GM23338 (cell line): ENCODE data around the gene CDK13. TPM values are rescaled to one million over a fixed set of nuclear protein-coding genes. Genes with fewer than 3 reads are reported as not detected.

ENCODE experiments used
- ATAC-seq: fragments of 200-7000 bp; cut with Tn5 transposase; 3 replicates; pipeline ENCODE4 v1.9.1; 2020
- DNase-seq: peaks from one replicate; pipeline ENCODE4 v3.0.0-alpha.2; 2015; ENCODE audit warnings: low spot score
- H2AFZ ChIP-seq: fragments of 200-600 bp; sonication (generic); 2 replicates; pipeline ENCODE4 v1.8.0; 2016; ENCODE audit warnings: antibody characterized with exemption, mild to moderate bottlenecking, moderate library complexity
- H3F3A ChIP-seq: fragments of 200-600 bp; sonication (generic); replicated peaks from 2 replicates; pipeline ENCODE4 v1.8.0; 2017; ENCODE audit warnings: antibody characterized with exemption, mixed run types, low read depth
- H3K27ac ChIP-seq: fragments of 200-600 bp; sonication (generic); 2 replicates; pipeline ENCODE4 v1.6.1; 2016; ENCODE audit warnings: low read depth
- H3K27me3 ChIP-seq: fragments of 200-600 bp; sonication (generic); 2 replicates; pipeline ENCODE4 v1.8.0; 2016; ENCODE audit warnings: mild to moderate bottlenecking, mixed run types, moderate library complexity; ENCODE audit not compliant: insufficient read depth
- H3K36me3 ChIP-seq: fragments of 200-600 bp; sonication (generic); 2 replicates; pipeline ENCODE4 v1.8.0; 2016; ENCODE audit warnings: mild to moderate bottlenecking; ENCODE audit not compliant: insufficient read depth
- H3K4me1 ChIP-seq: fragments of 200-600 bp; sonication (generic); 2 replicates; pipeline ENCODE4 v1.8.0; 2016; ENCODE audit warnings: mild to moderate bottlenecking, moderate library complexity; ENCODE audit not compliant: insufficient read depth
- H3K4me2 ChIP-seq: fragments of 200-600 bp; sonication (generic); 2 replicates; pipeline ENCODE4 v1.7.1; 2017; ENCODE audit warnings: mixed run types
- H3K4me3 ChIP-seq: fragments of 200-600 bp; sonication (generic); 2 replicates; pipeline ENCODE4 v1.6.1; 2016; ENCODE audit warnings: mixed run types
- H3K79me2 ChIP-seq: fragments of 200-600 bp; sonication (generic); replicated peaks from 2 replicates; pipeline ENCODE4 v1.8.0; 2017; ENCODE audit warnings: mild to moderate bottlenecking; ENCODE audit not compliant: insufficient read depth
- H3K9me2 ChIP-seq: fragments of 200-600 bp; sonication (generic); 2 replicates; pipeline ENCODE4 v1.8.0; 2017; ENCODE audit not compliant: insufficient read depth
- H4K20me1 ChIP-seq: fragments of 200-600 bp; sonication (generic); replicated peaks from 2 replicates; pipeline ENCODE4 v1.8.0; 2017; ENCODE audit warnings: mild to moderate bottlenecking; ENCODE audit not compliant: insufficient read depth
- H3K27ac Mint-ChIP-seq: 2 replicates; pipeline ENCODE4 v1.8.0; 2020; ENCODE audit warnings: inconsistent platforms, mild to moderate bottlenecking, moderate library complexity, mixed read lengths
- H3K27me3 Mint-ChIP-seq: 3 replicates; pipeline ENCODE4 v1.8.0; 2022; ENCODE audit warnings: low read depth, mild to moderate bottlenecking, moderate library complexity, mixed read lengths, inconsistent platforms; ENCODE audit not compliant: insufficient read depth, poor library complexity
- H3K36me3 Mint-ChIP-seq: 3 replicates; pipeline ENCODE4 v1.8.0; 2021; ENCODE audit warnings: low read depth, mild to moderate bottlenecking, inconsistent platforms, moderate library complexity, mixed read lengths
- H3K4me1 Mint-ChIP-seq: 3 replicates; pipeline ENCODE4 v1.8.0; 2020; ENCODE audit warnings: mild to moderate bottlenecking, inconsistent platforms, mixed read lengths
- H3K4me3 Mint-ChIP-seq: 3 replicates; pipeline ENCODE4 v1.8.0; 2021; ENCODE audit warnings: moderate library complexity, mild to moderate bottlenecking, inconsistent platforms, mixed read lengths
- H3K9me3 Mint-ChIP-seq: 3 replicates; pipeline ENCODE4 v1.8.0; 2020; ENCODE audit warnings: moderate library complexity, mild to moderate bottlenecking, inconsistent platforms, mixed read lengths
- CREB1 ChIP-seq: fragments of 250-450 bp; sonication (Bioruptor Pico); IDR thresholded peaks from 2 replicates; pipeline ENCODE4 v1.5.0; 2020; ENCODE audit warnings: low read depth, mild to moderate bottlenecking, moderate library complexity
- EZH2 ChIP-seq: fragments of 200-600 bp; sonication (generic); IDR thresholded peaks from one replicate; pipeline ENCODE4 v1.8.0; 2017; ENCODE audit warnings: antibody characterized with exemption, mild to moderate bottlenecking, low read depth; ENCODE audit not compliant: unreplicated experiment
- EZH2phosphoT487 ChIP-seq: fragments of 200-600 bp; sonication (generic); IDR thresholded peaks from one replicate; pipeline ENCODE4 v1.8.1; 2018; ENCODE audit warnings: antibody characterized with exemption; ENCODE audit not compliant: unreplicated experiment
- JUNB ChIP-seq: IDR thresholded peaks from one replicate; pipeline ENCODE4 v1.6.1; 2016; ENCODE audit warnings: antibody characterized with exemption; ENCODE audit not compliant: unreplicated experiment
- NANOG ChIP-seq: IDR thresholded peaks from 2 replicates; pipeline ENCODE4 v1.6.1; 2016; ENCODE audit warnings: antibody characterized with exemption, borderline replicate concordance
- POLR2AphosphoS5 ChIP-seq: IDR thresholded peaks from 2 replicates; pipeline ENCODE4 v1.6.1; 2016; ENCODE audit warnings: antibody characterized with exemption, low read depth
- REST ChIP-seq: IDR thresholded peaks from one replicate; pipeline ENCODE4 v1.6.1; 2018; ENCODE audit warnings: antibody characterized with exemption; ENCODE audit not compliant: unreplicated experiment
- STAT1 ChIP-seq: IDR thresholded peaks from one replicate; pipeline ENCODE4 v1.6.1; 2016; ENCODE audit warnings: antibody characterized with exemption; ENCODE audit not compliant: unreplicated experiment
- ZNF114 ChIP-seq: fragments of 250-450 bp; sonication (Bioruptor Pico); IDR thresholded peaks from 2 replicates; pipeline ENCODE4 v1.5.0; 2020; ENCODE audit warnings: mild to moderate bottlenecking, moderate library complexity
- polyA plus RNA-seq: library from polyadenylated mRNA; unstranded; fragments of >200 nt; fragmentation: Nextera tagmentation; extraction: Ambion mirVana; gene quantifications from 2 replicates; pipeline ENCODE4 v1.2.1, GENCODE V29; 2016
- total RNA-seq: library from RNA; depleted of rRNA; stranded (reverse); fragments of >200 nt; shearing (Covaris generic); gene quantifications from 2 replicates; pipeline ENCODE4 v1.2.3, GENCODE V29; 2014
- TF ChIP-seq, protein P1 (sequence below), 2 experiments: fragments of 200-600 bp in 1 of 2; sonication (generic) in 1 of 2; conservative IDR thresholded peaks; 2 replicates each; pipeline versions ENCODE4 v1.5.1 to v1.6.1; 2016 to 2017; ENCODE audit warnings: antibody characterized with exemption in 2 of 2, low read depth in 2 of 2, mild to moderate bottlenecking in 2 of 2, moderate library complexity in 1 of 2
- TF ChIP-seq, protein P2 (sequence below): fragments of 250-450 bp; sonication (Bioruptor Pico); IDR thresholded peaks from 2 replicates; pipeline ENCODE4 v1.5.0; 2020; ENCODE audit warnings: mild to moderate bottlenecking, moderate library complexity

Gene CDK13
- total and polyA plus RNA-seq, 2 experiments from 2014 or later, result 39.4 to 80.2 TPM

GRCh38 chr7:40000734-40001315, 50.8 kb downstream of the CDK13 start:
- H3K9me2 ChIP-seq, result no peaks in the 10 kb centered on the region
- no peak overlapping the region for H3K27ac ChIP-seq
- no peaks in the 10 kb centered on the region for H3K27me3 ChIP-seq
- peaks cover 5% of the 10 kb centered on the region; the same call in 2 of the 3 replicates for H3K36me3 Mint-ChIP-seq
- H3F3A ChIP-seq, result no peaks in the 10 kb centered on the region
- DNase-seq (no peak), ATAC-seq (no peak)
- TF ChIP-seq EZH2, result no peak
- TF ChIP-seq, protein P1, sequence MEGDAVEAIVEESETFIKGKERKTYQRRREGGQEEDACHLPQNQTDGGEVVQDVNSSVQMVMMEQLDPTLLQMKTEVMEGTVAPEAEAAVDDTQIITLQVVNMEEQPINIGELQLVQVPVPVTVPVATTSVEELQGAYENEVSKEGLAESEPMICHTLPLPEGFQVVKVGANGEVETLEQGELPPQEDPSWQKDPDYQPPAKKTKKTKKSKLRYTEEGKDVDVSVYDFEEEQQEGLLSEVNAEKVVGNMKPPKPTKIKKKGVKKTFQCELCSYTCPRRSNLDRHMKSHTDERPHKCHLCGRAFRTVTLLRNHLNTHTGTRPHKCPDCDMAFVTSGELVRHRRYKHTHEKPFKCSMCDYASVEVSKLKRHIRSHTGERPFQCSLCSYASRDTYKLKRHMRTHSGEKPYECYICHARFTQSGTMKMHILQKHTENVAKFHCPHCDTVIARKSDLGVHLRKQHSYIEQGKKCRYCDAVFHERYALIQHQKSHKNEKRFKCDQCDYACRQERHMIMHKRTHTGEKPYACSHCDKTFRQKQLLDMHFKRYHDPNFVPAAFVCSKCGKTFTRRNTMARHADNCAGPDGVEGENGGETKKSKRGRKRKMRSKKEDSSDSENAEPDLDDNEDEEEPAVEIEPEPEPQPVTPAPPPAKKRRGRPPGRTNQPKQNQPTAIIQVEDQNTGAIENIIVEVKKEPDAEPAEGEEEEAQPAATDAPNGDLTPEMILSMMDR (conservative IDR thresholded peaks at IDR 0.05; ENCODE audit: low read depth in 2 of 2), result no peak
- TF ChIP-seq, protein P2, sequence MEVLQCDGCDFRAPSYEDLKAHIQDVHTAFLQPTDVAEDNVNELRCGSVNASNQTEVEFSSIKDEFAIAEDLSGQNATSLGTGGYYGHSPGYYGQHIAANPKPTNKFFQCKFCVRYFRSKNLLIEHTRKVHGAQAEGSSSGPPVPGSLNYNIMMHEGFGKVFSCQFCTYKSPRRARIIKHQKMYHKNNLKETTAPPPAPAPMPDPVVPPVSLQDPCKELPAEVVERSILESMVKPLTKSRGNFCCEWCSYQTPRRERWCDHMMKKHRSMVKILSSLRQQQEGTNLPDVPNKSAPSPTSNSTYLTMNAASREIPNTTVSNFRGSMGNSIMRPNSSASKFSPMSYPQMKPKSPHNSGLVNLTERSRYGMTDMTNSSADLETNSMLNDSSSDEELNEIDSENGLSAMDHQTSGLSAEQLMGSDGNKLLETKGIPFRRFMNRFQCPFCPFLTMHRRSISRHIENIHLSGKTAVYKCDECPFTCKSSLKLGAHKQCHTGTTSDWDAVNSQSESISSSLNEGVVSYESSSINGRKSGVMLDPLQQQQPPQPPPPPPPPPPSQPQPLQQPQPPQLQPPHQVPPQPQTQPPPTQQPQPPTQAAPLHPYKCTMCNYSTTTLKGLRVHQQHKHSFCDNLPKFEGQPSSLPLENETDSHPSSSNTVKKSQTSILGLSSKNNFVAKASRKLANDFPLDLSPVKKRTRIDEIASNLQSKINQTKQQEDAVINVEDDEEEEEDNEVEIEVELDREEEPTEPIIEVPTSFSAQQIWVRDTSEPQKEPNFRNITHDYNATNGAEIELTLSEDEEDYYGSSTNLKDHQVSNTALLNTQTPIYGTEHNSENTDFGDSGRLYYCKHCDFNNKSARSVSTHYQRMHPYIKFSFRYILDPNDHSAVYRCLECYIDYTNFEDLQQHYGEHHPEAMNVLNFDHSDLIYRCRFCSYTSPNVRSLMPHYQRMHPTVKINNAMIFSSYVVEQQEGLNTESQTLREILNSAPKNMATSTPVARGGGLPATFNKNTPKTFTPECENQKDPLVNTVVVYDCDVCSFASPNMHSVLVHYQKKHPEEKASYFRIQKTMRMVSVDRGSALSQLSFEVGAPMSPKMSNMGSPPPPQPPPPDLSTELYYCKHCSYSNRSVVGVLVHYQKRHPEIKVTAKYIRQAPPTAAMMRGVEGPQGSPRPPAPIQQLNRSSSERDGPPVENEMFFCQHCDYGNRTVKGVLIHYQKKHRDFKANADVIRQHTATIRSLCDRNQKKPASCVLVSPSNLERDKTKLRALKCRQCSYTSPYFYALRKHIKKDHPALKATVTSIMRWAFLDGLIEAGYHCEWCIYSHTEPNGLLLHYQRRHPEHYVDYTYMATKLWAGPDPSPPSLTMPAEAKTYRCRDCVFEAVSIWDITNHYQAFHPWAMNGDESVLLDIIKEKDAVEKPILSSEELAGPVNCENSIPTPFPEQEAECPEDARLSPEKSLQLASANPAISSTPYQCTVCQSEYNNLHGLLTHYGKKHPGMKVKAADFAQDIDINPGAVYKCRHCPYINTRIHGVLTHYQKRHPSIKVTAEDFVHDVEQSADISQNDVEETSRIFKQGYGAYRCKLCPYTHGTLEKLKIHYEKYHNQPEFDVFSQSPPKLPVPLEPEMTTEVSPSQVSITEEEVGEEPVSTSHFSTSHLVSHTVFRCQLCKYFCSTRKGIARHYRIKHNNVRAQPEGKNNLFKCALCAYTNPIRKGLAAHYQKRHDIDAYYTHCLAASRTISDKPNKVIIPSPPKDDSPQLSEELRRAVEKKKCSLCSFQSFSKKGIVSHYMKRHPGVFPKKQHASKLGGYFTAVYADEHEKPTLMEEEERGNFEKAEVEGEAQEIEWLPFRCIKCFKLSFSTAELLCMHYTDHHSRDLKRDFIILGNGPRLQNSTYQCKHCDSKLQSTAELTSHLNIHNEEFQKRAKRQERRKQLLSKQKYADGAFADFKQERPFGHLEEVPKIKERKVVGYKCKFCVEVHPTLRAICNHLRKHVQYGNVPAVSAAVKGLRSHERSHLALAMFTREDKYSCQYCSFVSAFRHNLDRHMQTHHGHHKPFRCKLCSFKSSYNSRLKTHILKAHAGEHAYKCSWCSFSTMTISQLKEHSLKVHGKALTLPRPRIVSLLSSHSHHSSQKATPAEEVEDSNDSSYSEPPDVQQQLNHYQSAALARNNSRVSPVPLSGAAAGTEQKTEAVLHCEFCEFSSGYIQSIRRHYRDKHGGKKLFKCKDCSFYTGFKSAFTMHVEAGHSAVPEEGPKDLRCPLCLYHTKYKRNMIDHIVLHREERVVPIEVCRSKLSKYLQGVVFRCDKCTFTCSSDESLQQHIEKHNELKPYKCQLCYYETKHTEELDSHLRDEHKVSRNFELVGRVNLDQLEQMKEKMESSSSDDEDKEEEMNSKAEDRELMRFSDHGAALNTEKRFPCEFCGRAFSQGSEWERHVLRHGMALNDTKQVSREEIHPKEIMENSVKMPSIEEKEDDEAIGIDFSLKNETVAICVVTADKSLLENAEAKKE (CRISPR knock-in tag), result no peak
- no peak for TF ChIP-seq JUNB
- TF ChIP-seq REST, result no peak
- TF ChIP-seq POLR2AphosphoS5, result no peak
- TF ChIP-seq STAT1, result no peak
- TF ChIP-seq EZH2phosphoT487, result no peak
- no peak for TF ChIP-seq CREB1 (CRISPR knock-in tag)
- no peak for TF ChIP-seq NANOG
- TF ChIP-seq ZNF114 (CRISPR knock-in tag), result no peak
- H3K4me1 Mint-ChIP-seq, result no peaks in the 10 kb centered on the region
- no peaks in the 10 kb centered on the region for H4K20me1 ChIP-seq
- no peaks in the 10 kb centered on the region for H3K9me3 Mint-ChIP-seq
- H3K4me1 ChIP-seq, result no peaks in the 10 kb centered on the region
- no peaks in the 10 kb centered on the region for H3K27me3 Mint-ChIP-seq
- no peak overlapping the region for H3K27ac Mint-ChIP-seq
- H3K4me3 Mint-ChIP-seq, result no peak overlapping the region
- H3K4me2 ChIP-seq, result no peak overlapping the region
- H2AFZ ChIP-seq, result no peak overlapping the region
- no peaks in the 10 kb centered on the region; the same call in 1 of the 2 replicates for H3K36me3 ChIP-seq
- no peak overlapping the region for H3K4me3 ChIP-seq
- H3K79me2 ChIP-seq, result peaks cover 14% of the 10 kb centered on the region
